ENCODE data around the gene ADORA1. TPM values are rescaled to one million over a fixed set of nuclear protein-coding genes. Genes with fewer than 3 reads are reported as not detected.

The ADORA1 gene
- total RNA-seq, 1 donor, result 0.72 TPM

DNA sequence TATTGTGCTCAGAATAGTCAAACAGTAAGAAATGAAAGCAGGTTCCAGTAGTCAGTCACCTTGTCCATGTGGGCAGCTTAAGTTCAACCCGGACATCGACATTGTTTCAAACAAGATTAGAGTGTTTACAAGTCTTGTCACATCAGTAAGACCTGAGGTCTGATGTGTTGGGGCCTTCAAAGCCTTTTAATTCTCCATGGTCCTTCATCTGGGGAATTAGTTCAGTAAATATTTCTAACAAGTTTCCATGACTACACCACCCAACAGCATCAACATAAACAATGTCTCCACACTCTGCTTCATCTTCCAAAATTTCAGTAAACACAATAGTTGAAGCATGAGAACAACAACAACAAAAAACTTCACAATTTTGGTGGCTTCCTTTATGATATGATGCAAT lies 15.1 kb upstream of the ADORA1 start:
- DNase-seq (ENCODE audit: low read depth), result no peak
- TF ChIP-seq, protein P1, sequence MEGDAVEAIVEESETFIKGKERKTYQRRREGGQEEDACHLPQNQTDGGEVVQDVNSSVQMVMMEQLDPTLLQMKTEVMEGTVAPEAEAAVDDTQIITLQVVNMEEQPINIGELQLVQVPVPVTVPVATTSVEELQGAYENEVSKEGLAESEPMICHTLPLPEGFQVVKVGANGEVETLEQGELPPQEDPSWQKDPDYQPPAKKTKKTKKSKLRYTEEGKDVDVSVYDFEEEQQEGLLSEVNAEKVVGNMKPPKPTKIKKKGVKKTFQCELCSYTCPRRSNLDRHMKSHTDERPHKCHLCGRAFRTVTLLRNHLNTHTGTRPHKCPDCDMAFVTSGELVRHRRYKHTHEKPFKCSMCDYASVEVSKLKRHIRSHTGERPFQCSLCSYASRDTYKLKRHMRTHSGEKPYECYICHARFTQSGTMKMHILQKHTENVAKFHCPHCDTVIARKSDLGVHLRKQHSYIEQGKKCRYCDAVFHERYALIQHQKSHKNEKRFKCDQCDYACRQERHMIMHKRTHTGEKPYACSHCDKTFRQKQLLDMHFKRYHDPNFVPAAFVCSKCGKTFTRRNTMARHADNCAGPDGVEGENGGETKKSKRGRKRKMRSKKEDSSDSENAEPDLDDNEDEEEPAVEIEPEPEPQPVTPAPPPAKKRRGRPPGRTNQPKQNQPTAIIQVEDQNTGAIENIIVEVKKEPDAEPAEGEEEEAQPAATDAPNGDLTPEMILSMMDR (IDR thresholded peaks at IDR 0.05; ENCODE audit: insufficient read depth, low read length), result no peak
- H3K4me3 ChIP-seq (ENCODE audit: low read depth, low read length), result no peak overlapping the region

DNA sequence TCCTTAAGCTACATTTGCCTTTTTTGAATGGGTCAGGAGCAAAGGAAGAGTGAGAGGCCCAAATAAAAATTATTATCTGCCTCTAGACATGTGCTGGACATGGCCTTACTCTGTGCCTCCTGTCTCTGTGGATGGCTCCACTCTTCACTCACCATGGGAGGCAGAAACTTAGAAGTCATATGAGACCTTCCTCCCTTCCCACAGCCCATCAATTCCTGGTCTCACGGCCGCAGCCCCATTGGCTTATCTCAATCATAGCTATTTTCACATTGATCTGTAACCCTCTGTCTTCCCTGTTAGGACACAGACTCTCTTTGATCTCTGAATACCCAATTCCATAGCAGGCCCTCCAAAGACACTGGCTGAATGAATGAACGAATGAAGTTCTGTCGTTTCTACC lies 14.2 kb upstream of the ADORA1 start:
- TF ChIP-seq, protein P1 (IDR thresholded peaks at IDR 0.05; ENCODE audit: insufficient read depth, low read length), result no peak
- DNase-seq (ENCODE audit: low read depth), result no peak
- H3K4me3 ChIP-seq (ENCODE audit: low read depth, low read length), result no peak overlapping the region

DNA sequence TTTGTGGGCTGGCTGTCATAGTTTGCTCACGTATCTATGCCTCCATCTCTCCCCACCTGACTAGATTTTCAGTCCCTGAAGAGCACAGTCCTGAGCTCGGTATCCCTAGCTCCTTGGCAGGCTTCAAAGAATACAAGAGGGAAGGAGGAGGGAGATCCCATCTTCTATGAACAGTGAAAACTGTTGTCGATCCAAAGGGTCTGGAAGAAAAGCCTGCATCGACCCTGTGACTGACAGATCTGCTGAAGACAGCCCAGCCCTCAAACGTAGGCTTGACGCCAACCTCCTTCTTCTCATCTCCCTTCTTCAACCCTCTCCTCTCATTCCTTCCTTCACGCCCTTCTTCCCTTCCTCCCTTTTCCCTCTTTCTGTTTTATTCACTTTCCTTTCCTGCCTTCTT lies 13.3 kb upstream of the ADORA1 start:
- DNase-seq (ENCODE audit: low read depth), result no peak
- no peak overlapping the region for H3K4me3 ChIP-seq (ENCODE audit: low read depth, low read length)
- TF ChIP-seq, protein P1 (IDR thresholded peaks at IDR 0.05; ENCODE audit: insufficient read depth, low read length), result no peak

DNA sequence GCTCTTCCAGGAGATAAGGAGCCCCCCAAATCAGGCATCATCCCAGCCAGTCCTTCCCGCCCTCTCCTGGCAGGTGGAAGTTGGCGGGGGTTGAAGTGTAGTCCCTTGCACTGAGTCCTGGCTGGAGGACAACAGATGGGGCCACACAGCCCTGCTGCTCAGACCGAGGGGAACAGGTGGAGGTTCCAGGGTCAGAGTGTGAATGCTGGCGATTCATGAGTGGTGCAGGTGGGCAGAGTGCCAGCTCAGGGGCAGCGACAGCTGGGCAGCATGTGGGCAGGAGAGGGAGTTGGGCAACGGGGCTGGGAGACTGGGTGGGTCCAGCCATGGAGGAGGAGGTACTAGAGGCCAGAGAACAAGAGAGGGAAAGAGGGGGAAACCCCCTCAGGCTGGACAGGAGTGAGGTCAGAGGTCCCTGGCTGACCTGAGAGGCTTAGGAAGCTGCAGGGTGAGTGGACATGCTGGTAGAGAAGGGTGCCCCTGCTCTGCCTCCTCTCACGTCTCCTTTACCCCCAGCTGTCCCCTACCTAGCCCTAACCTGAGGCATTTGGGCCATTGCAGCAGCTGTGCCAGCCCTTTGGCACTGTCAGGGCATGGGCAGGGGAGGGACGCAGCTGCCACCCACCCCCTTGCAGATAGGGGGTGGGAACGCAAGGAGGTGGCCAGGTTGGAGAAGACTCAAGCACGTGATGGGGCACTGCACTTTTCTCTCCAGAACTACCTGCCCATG lies 11.3 kb upstream of the ADORA1 start:
- no peak for DNase-seq (ENCODE audit: low read depth)
- H3K4me3 ChIP-seq (ENCODE audit: low read depth, low read length), result no peak overlapping the region
- TF ChIP-seq, protein P1 (IDR thresholded peaks at IDR 0.05; ENCODE audit: insufficient read depth, low read length), result no peak

DNA sequence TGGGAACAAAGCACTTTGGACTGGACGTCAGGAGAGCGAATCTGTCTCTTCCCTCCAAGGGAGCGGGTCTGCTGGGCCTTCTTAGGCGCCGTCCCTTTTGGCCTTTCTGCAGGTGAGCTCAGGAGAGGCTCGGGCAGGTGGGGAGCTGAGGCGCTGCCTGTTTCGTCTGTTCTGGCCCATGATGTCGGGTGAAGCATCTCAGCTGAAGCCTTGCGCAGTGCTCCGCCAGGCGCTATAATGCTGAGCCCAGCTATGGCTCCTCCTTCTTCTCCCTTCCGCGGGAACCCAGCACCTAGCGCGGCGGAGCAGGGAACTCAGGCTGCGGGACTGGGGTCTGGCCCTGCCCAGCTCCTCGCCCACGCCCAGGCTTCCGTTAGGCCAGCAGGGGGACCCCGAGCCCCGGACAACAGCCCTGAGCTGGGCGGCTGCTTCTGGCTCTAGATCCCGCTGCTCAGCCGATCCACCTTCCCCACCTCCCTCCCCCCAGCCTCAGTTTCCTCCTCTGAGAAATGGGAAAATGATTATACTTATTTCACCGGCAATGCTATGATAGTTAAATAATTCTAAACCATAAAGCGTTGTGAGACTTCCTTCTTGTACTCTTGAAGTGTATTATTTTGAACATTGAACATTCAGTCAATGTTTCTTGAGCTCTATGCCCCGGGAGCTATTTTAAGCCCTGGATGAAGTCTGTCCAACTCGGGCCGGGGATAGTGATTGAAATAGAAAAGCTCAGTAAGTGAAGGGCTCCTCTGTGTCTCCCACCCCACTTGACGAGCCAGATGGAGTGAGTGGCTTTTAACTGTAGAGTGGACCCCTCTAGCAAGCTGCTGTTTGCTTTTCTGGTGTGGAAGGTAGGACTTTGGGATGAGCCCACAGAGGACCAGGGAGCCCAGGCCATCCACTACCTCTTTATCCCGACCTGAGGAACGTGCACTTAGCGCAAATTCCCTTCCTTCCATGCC lies 9.6 kb upstream of the ADORA1 start:
- TF ChIP-seq, protein P1 (IDR thresholded peaks at IDR 0.05; ENCODE audit: insufficient read depth, low read length), result peak; percentile 79
- peak; percentile 63 for DNase-seq (ENCODE audit: low read depth)

DNA sequence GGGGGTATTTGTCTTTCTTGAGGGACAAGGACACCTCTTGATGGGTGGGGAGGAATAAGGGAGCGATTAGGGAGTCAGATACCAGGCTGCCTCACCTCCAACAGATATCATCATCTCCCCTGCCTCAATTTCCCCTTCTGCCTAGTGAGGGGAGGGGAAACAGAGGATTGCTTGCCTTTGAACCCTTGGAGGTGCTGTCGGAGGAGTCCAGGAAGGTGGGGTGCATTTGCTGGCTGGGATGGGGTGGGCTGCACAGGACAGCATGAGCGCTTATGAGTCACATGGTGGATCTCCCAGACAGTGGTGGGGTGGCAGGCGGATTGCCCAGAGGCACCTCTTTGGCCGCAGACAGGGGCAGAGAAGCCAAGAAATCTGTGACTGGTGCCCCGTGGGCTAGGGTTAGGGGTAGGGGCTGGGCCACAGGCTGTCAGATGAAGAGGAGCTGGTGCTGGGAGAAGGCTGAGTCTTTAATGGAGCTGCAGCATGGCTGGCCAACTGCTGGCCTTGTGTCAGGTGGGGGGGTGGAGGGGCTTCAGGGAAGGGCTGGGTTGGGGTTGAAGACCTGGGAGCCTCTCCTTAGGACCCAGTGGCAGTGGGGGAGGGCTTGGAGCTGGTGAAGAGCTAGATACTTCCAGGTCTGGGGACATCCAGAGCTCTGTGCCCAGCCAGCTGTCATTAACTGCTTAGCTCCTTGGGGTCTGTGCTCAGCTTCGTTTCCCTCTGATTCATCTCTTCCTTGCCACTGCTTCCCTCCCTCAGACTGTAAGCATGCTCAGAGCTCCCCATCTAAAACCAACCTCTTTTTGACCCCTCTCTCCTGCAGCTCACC lies 7.0 kb upstream of the ADORA1 start:
- DNase-seq (ENCODE audit: low read depth), result no peak
- TF ChIP-seq, protein P1 (IDR thresholded peaks at IDR 0.05; ENCODE audit: insufficient read depth, low read length), result no peak
- H3K4me3 ChIP-seq (ENCODE audit: low read depth, low read length), result no peak overlapping the region

More for the DNA sequence above, 9.6 kb upstream of the ADORA1 start:
- H3K4me3 ChIP-seq (ENCODE audit: low read depth, low read length), result no peak overlapping the region
